ELF-1 (cell line): ENCODE data around the gene CGB2.

Source experiments
- DNase-seq: peaks from one replicate; pipeline ENCODE4 v3.0.0-alpha.2; 2016; ENCODE audit warnings: low read depth, low spot score

The CGB2 gene

DNA sequence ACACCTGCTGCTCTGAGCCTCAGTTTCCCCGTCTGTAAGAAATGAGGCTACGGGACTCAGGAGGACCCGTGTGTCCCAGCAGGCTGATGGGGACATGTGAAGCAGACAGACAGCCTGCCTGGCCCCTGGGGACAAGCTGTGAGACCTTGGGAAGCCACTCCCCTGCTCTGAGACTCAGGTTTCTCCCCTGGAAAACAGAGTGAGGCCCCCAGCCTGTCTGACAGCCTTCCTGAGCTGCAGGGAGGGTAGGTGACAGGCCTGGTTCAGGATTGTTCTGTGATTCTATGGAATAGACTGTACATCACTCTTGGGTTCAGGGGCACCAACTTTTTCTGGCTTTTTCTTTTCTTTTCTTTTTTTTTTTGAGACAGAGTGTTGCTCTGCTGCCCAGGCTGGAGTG, 35.9 kb downstream of the CGB2 start:
- DNase-seq = no peak

DNA sequence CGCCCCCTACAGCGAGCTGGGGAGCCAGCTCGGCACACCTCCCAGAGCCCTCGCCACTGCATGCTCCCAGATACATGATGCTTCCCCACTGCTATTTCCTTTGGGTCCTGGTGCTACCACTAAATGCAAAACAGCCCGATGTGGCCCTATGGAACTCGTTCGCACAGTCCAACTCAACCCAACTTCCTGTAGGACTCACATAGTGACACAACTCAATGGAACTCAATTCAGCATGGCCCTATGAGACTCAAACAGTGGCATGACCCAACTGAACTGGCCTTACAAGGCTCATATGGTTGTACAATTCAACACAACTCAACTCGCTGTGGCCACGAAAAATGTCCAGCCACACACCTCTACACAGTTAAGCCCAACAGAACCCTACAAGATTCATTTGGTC, 37.3 kb downstream of the CGB2 start:
- no peak for DNase-seq

DNA sequence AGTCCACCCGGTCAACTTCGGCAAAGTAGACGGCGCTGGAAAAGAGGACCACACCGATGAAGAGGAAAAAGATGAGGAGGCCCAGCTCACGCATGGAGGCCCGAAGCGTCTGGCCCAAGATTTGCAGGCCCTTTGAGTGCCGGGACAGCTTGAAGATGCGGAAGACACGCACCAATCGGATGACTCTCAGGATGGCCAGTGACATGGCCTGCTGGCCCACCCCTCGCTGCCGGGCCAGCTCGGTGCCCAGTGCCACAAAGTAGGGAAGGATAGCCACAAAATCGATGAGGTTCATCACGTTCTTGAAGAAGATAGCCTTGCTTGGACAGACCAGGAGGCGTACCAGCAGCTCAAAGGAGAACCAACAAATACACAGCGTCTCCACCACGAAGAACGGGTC, 38.7 kb downstream of the CGB2 start:
- DNase-seq = no peak

DNA sequence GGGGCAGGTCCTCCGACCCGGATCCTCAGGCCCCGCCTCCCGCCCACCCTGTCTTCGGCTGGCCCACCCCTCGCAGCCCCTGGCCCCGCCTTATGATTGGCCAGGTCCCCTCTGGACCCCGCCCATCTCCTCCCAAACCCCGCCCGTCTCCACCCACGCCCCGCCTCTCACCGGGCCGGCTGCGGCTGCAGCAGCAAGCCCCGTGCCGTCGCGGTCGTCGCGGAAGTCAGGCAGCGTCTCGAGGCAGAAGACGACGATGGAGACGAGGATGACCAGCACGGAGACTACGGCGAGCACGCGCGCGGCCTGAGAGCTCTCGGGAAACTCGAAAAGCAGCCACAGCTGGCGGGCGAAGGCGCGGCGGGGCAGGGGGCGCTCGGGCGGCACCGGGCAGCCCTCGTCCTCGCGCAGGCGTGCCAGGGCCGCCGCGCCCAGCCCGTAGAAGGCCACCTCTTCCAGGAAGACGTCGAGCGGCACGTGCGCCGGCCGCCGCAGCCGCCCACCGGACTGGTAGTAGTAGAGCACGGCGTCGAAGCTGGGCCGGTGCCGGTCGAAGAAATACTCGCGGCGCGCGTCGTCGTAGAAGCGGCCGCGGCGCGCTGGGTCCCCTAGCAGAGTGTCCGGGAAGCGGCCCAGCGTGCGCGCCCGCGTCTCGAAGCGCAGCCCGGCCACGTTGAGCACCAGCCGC, 40.3 kb downstream of the CGB2 start:
- peak; percentile 70 for DNase-seq

DNA sequence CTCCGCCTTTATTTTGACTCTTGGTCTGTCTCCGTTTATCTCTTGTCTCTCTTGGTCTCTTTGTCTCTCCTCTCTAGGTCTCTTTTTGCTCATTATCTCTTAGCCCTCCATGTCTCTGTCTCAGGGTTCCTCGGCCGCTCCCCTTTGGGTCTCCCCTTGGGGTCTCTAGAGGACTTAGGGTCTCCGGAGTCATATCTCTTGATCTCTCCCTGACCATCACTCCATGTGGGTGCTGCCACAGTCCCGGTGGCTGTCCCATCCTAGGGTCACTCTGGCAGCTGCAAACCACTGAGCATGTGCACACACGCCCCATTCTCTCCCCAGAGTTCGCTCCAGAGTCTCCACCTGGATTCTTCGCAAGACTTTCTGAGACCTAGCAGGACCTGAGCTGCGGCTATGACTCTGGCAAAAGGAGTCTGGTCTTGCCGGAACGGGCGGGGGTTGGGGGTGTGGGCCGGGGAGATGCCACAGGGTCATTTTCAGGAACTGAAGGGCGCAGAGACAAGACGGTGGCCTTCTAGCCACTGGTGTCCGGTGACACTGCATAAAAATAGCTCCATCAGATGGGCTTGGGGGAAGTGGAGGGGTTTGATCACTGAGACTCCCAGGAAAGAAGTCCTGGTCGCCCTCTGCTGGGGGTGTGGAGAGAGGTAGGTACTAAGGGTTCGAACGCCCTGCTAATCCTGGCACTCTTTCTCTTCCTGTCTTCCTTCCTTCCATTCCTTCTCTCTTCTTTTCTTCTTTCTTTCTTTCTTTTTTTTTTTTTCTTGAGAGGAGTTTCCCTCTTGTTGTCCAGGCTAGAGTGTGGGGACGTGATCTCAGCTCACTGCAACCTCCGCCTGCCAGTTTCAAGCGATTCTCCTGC, 42.1 kb downstream of the CGB2 start:
- peak; percentile 70 for DNase-seq

DNA sequence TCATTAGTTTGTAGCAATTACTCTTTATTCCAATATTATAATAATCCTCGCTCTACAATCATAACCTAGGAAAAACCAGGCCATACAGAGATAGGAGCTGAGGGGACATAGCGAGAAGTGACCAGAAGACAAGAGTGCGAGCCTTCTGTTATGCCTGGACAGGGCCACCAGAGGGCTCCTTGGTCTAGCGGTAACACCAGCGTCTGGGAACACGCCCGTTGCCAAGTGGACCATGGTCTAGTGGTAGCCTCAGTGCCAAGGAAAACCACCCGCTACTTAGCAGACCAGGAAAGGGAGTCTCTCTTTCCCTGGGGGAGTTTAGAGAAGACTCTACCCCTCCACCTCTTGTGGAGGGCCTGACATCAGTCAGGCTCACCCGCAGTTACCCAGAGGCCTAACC, 43.2 kb downstream of the CGB2 start:
- peak; percentile 55 for DNase-seq

DNA sequence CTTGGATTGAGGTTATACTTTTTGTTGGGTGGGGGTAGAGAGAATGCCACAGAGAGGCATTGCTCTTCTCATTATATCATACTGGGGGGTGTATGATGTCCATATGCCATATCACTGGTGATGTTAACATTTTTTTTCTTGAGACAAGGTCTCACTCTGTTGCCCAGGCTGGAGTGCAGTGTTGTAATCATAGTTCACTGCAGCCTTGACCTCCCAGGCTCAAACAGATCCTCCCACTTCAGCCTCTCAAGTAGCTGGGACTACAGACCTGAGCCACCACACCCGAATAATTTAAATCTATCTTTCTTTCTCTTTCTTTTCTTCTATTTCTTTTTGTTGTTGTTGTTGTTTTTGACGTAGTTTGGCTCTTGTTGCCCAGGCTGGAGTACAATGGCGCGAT, 48.7 kb downstream of the CGB2 start:
- DNase-seq = no peak

DNA sequence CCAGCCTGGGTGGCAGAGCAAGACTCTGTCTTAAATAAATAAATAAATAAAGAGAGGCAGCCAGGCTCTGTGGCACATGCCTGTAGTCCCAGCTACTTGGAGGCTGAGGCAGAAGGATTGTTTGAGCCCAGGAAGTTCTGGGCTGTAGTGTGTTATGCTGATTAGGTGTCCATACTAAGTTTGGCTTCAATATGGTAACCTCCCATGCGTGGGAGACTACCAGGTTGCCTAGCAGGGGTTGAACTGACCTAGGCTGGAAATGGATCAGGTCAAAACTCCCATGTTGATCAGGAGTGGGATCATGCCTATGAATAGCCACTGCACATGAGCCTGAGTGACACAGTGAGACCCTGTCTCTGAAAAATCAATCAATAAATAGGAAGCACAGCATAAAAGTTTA, 49.6 kb downstream of the CGB2 start:
- no peak for DNase-seq
